HTR-8/SVneo (cell line): ENCODE data around the gene SLITRK3.
A peak's percentile ranks its signal among the peaks of the same experiment; 100 is the strongest.

Experiments
- DNase-seq: peaks from one replicate; pipeline ENCODE4 v3.0.0; 2011; ENCODE audit warnings: low spot score, mixed read lengths; ENCODE audit not compliant: insufficient read length
- FAIRE-seq: peaks from 2 replicates; lab custom pipeline; 2011; peaks lifted over from hg19 to GRCh38; lab: Jason Lieb, UNC

SLITRK3 gene

GRCh38 chr3:165195640-165196576 lies at the start of gene SLITRK3:
SLITRK3 (minus strand) TSS chr3:165196384; CDS start chr3:165190830, 5,554 bp downstream.
- no peak for DNase-seq

GRCh38 chr3:165243597-165243996 lies 47.4 kb upstream of the SLITRK3 start:
- FAIRE-seq: no peak
- DNase-seq: no peak

More at GRCh38 chr3:165195640-165196576, at the start of gene SLITRK3:
- FAIRE-seq: no peak

GRCh38 chr3:165233501-165234195 lies 37.5 kb upstream of the SLITRK3 start:
- DNase-seq: no peak
- no peak for FAIRE-seq

- DNase-seq (no peak), FAIRE-seq (no peak)
Observed at GRCh38 chr3:165225604-165226003, 29.4 kb upstream of the SLITRK3 start.

- FAIRE-seq (no peak), DNase-seq (no peak)
Observed at GRCh38 chr3:165217739-165218138, 21.6 kb upstream of the SLITRK3 start.

- FAIRE-seq: no peak
- no peak for DNase-seq
Observed at GRCh38 chr3:165212580-165212979, 16.4 kb upstream of the SLITRK3 start.

- no peak for FAIRE-seq
- no peak for DNase-seq
Observed at GRCh38 chr3:165211721-165212120, 15.5 kb upstream of the SLITRK3 start.

- DNase-seq: no peak
- FAIRE-seq: no peak
Observed at GRCh38 chr3:165210727-165211126, 14.5 kb upstream of the SLITRK3 start.

GRCh38 chr3:165210132-165210531 lies 13.9 kb upstream of the SLITRK3 start:
- DNase-seq: no peak
- FAIRE-seq: no peak

GRCh38 chr3:165206454-165207266 lies 10.5 kb upstream of the SLITRK3 start:
- peak; percentile 13 for FAIRE-seq
- peak; percentile 45 for DNase-seq

- no peak for FAIRE-seq
Observed at GRCh38 chr3:165204445-165204844, 8.3 kb upstream of the SLITRK3 start.

GRCh38 chr3:165202995-165203394 lies 6.8 kb upstream of the SLITRK3 start:
- DNase-seq: no peak
- no peak for FAIRE-seq

More at GRCh38 chr3:165204445-165204844, 8.3 kb upstream of the SLITRK3 start:
- no peak for DNase-seq

GRCh38 chr3:165201964-165202363 lies 5.8 kb upstream of the SLITRK3 start:
- FAIRE-seq (no peak), DNase-seq (no peak)

- FAIRE-seq (no peak), DNase-seq (no peak)
Observed at GRCh38 chr3:165197481-165197800, 1.3 kb upstream of the SLITRK3 start.

- no peak for DNase-seq
- FAIRE-seq: peak; percentile 16
Observed at GRCh38 chr3:165196577-165197480, 645 bp upstream of the SLITRK3 start.

- DNase-seq (no peak), FAIRE-seq (no peak)
Observed at GRCh38 chr3:165195241-165195639, 944 bp downstream of the SLITRK3 start.

GRCh38 chr3:165194511-165195240 lies 1.5 kb downstream of the SLITRK3 start:
- no peak for DNase-seq

GRCh38 chr3:165193366-165194254 lies 2.6 kb downstream of the SLITRK3 start:
- no peak for FAIRE-seq
- DNase-seq: no peak

More at GRCh38 chr3:165194511-165195240, 1.5 kb downstream of the SLITRK3 start:
- no peak for FAIRE-seq
